K562 (cell line): ENCODE results near the gene OVOL2. TPM values are rescaled to one million over a fixed set of nuclear protein-coding genes. Genes with fewer than 3 reads are reported as not detected.
A peak's percentile ranks its signal among the peaks of the same experiment; 100 is the strongest.

Source experiments
- ATAC-seq: fragments of 200-7000 bp; cut with Tn5 transposase; 3 replicates; pipeline ENCODE4 v1.9.1; 2020; ENCODE audit warnings: moderate library complexity
- BruUV-seq: library from RNA; stranded (reverse); fragments of 400-500 nt; replicated peaks from 2 replicates; lab custom pipeline; 2021; lab: Mats Ljungman, UMichigan
- CTCF ChIA-PET: fragments of 300-600 bp; formaldehyde crosslinking; extraction: SDS; loops from one replicate; lab custom pipeline; 2021; ENCODE audit warnings: low intra/inter-chr PET ratio; lab: Yijun Ruan, JAX
- POLR2A ChIA-PET: fragments of 300-600, 350-650 bp; sonication (Branson Sonifier 250); formaldehyde crosslinking; extraction: SDS; loops from one replicate; lab custom pipeline; 2021; ENCODE audit warnings: antibody characterized with exemption, inconsistent platforms; lab: Yijun Ruan, JAX
- DNase-seq, 4 experiments: peaks; one replicate each; pipeline versions ENCODE4 v3.0.0 to v3.0.0-alpha.2; 2011 to 2018; ENCODE audit warnings: low spot score in 3 of 4, mixed read lengths in 3 of 4; ENCODE audit errors: extremely low read depth in 1 of 4
- FAIRE-seq: peaks from 2 replicates; lab custom pipeline; 2011; peaks lifted over from hg19 to GRCh38; lab: Jason Lieb, UNC
- H2AFZ ChIP-seq: 2 replicates; pipeline ENCODE4 v1.6.0; 2011; ENCODE audit warnings: low read depth, low read length, control low read depth, inconsistent platforms
- H3K27ac ChIP-seq: fragments of 200-600 bp; 3 replicates; pipeline ENCODE4 v1.8.0; 2011; ENCODE audit warnings: low read depth, mild to moderate bottlenecking, control low read depth, inconsistent platforms, low read length, moderate library complexity, mixed read lengths; ENCODE audit errors: extremely low read depth
- H3K27me3 ChIP-seq, 2 experiments: fragments of 300-600 bp in 1 of 2; 2 replicates in 1 of 2; 3 replicates in 1 of 2; pipeline versions ENCODE4 v1.6.0 to v1.8.0; 2011; ENCODE audit warnings: inconsistent platforms in 2 of 2, low read length in 2 of 2, mild to moderate bottlenecking in 1 of 2, mixed read lengths in 1 of 2, moderate library complexity in 1 of 2; ENCODE audit not compliant: control insufficient read depth in 2 of 2, insufficient read depth in 2 of 2
- H3K36me3 ChIP-seq: fragments of 300-600 bp; 3 replicates; pipeline ENCODE4 v1.8.0; 2011; ENCODE audit warnings: mild to moderate bottlenecking, low read length, inconsistent platforms; ENCODE audit not compliant: control insufficient read depth, insufficient read depth
- H3K4me1 ChIP-seq, 2 experiments: fragments of 200-600 bp in 1 of 2; replicated peaks in 1 of 2; 2 replicates in 1 of 2; 3 replicates in 1 of 2; pipeline versions ENCODE4 v1.5.1 to v1.8.0; 2011; ENCODE audit warnings: inconsistent platforms in 2 of 2, low read length in 2 of 2, mild to moderate bottlenecking in 1 of 2, mixed read lengths in 1 of 2, moderate library complexity in 1 of 2; ENCODE audit not compliant: control insufficient read depth in 2 of 2, insufficient read depth in 2 of 2
- H3K4me2 ChIP-seq: 2 replicates; pipeline ENCODE4 v1.6.1; 2011; ENCODE audit warnings: low read length, control low read depth, inconsistent platforms, mixed read lengths; ENCODE audit not compliant: insufficient read depth
- H3K4me3 ChIP-seq: fragments of 200-600 bp; sonication (generic), shearing (Covaris generic); 2 replicates; pipeline ENCODE4 v1.5.1; 2016; ENCODE audit warnings: control low read depth, inconsistent platforms
- H3K79me2 ChIP-seq: fragments of 200-600 bp; 3 replicates; pipeline ENCODE4 v1.8.0; 2011; ENCODE audit warnings: low read length, inconsistent platforms; ENCODE audit not compliant: control insufficient read depth, insufficient read depth
- H3K9ac ChIP-seq, 2 experiments: 2 replicates each; pipeline versions ENCODE4 v1.6.0 to v1.6.1; 2011; ENCODE audit warnings: low read depth in 2 of 2, low read length in 2 of 2, control low read depth in 1 of 2, inconsistent platforms in 1 of 2, mild to moderate bottlenecking in 1 of 2, mixed read lengths in 1 of 2; ENCODE audit not compliant: insufficient read depth in 1 of 2
- H3K9me1 ChIP-seq: one replicate; pipeline ENCODE4 v1.6.0; 2011; ENCODE audit warnings: inconsistent platforms, mild to moderate bottlenecking, low read length, moderate library complexity; ENCODE audit not compliant: control insufficient read depth, insufficient read depth
- H3K9me3 ChIP-seq: replicated peaks from 2 replicates; pipeline ENCODE4 v1.5.1; 2011; ENCODE audit warnings: low read depth, low read length, inconsistent platforms; ENCODE audit not compliant: control insufficient read depth, insufficient read depth
- H4K20me1 ChIP-seq: replicated peaks from 2 replicates; pipeline ENCODE4 v1.6.1; 2011; ENCODE audit warnings: low read length, inconsistent platforms, mixed read lengths; ENCODE audit not compliant: control insufficient read depth, insufficient read depth
- C11orf30 ChIP-seq: fragments of 450-650 bp; IDR thresholded peaks from 2 replicates; pipeline ENCODE4 v1.6.1; 2016; ENCODE audit warnings: low read depth, mild to moderate bottlenecking
- EGR1 ChIP-seq: fragments of 450-650 bp; conservative IDR thresholded peaks from 2 replicates; pipeline ENCODE4 v1.6.1; 2017; ENCODE audit warnings: mild to moderate bottlenecking
- HDAC2 ChIP-seq: fragments of 450-650 bp; IDR thresholded peaks from 2 replicates; pipeline ENCODE4 v1.6.1; 2016; ENCODE audit warnings: mild to moderate bottlenecking
- MAFF ChIP-seq: IDR thresholded peaks from 2 replicates; pipeline ENCODE4 v1.6.1; 2012; ENCODE audit warnings: low read length, improper control_type of control experiment
- NCOA6 ChIP-seq: fragments of 450-650 bp; IDR thresholded peaks from 2 replicates; pipeline ENCODE4 v1.6.1; 2017; ENCODE audit warnings: mild to moderate bottlenecking
- PURB ChIP-seq: sonication (generic); formaldehyde crosslinking; IDR thresholded peaks from 2 replicates; pipeline ENCODE4 v1.9.0; 2021; ENCODE audit warnings: low read depth, mild to moderate bottlenecking, missing genetic modification reagents
- RAD51 ChIP-seq: fragments of 450-650 bp; IDR thresholded peaks from 2 replicates; pipeline ENCODE4 v1.7.1; 2016; ENCODE audit warnings: low read depth, mild to moderate bottlenecking, borderline replicate concordance
- RBM14 ChIP-seq: fragments of 200-400 bp; formaldehyde crosslinking; IDR thresholded peaks from 2 replicates; pipeline ENCODE4 v1.6.1; 2018; ENCODE audit warnings: low read depth, mild to moderate bottlenecking, low read length, moderate library complexity, borderline replicate concordance; ENCODE audit not compliant: insufficient read depth
- SMAD3 ChIP-seq: fragments of 450-650 bp; formaldehyde crosslinking; conservative IDR thresholded peaks from 2 replicates; pipeline ENCODE4 v1.4.0; 2020; ENCODE audit warnings: mild to moderate bottlenecking
- SREBF1 ChIP-seq: fragments of 150-350 bp; IDR thresholded peaks from 2 replicates; pipeline ENCODE4 v1.6.1; 2014; ENCODE audit warnings: antibody characterized with exemption, low read depth, low read length, borderline replicate concordance
- ZFP36 ChIP-seq: fragments of 150-350 bp; IDR thresholded peaks from 2 replicates; pipeline ENCODE4 v1.6.1; 2018; ENCODE audit warnings: low read length, low read depth; ENCODE audit not compliant: partially characterized antibody
- ZFPM2 ChIP-seq: fragments of 250-450 bp; sonication (Bioruptor Pico); IDR thresholded peaks from 2 replicates; pipeline ENCODE4 v1.5.1; 2022; ENCODE audit warnings: mild to moderate bottlenecking
- ZNF707 ChIP-seq: fragments of 250-450 bp; sonication (Bioruptor Pico); conservative IDR thresholded peaks from 2 replicates; pipeline ENCODE4 v1.8.0; 2022; ENCODE audit warnings: inconsistent platforms, mild to moderate bottlenecking, moderate library complexity
- WGBS: fragments of 100-300 bp; shearing (Covaris generic); methylation state at CpG from one replicate; pipeline ENCODE4 v1.1.6; 2016; ENCODE audit warnings: low coverage, mixed read lengths; ENCODE audit not compliant: insufficient coverage; ENCODE audit errors: missing lambda C conversion rate; 5-methylcytosine and 5-hydroxymethylcytosine counted together
- in situ Hi-C: fragments of 300-500 bp; cut with MboI; formaldehyde crosslinking; loops from 4 replicates; pipeline ENCODE4 v1.15.0; 2018; ENCODE audit warnings: inconsistent platforms, mixed read lengths
- intact Hi-C: fragments of 100-400 bp; cut with micrococcal nuclease; formaldehyde crosslinking; loops from 2 replicates; pipeline ENCODE4 v1.14.2; 2022
- polyA plus RNA-seq, 8 experiments: library from polyadenylated mRNA; depleted of rRNA in 4 of 8; stranded (reverse) in 5 of 8; unstranded in 3 of 8; fragments of >200 nt; fragmentation: Nextera tagmentation in 2 of 8; fragmentation: Illumina TruSeq in 1 of 8; extraction: Ambion mirVana in 2 of 8; extraction: Trizol in 1 of 8; gene quantifications; 2 replicates each; pipeline versions ENCODE4 v1.2.1 to v1.2.3, GENCODE V29; 2011 to 2014; ENCODE audit warnings: inconsistent platforms in 1 of 8, missing spikeins in 1 of 8
- total RNA-seq, 7 experiments: library from RNA; depleted of rRNA in 6 of 7; stranded (reverse); fragments of >200 nt in 6 of 7; fragmentation: Illumina TruSeq in 2 of 7; extraction: Trizol in 2 of 7; gene quantifications; 2 replicates each; pipeline versions ENCODE4 v1.2.1 to v1.2.3, GENCODE V29; 2011 to 2021; ENCODE audit warnings: low replicate concordance in 1 of 7
- TF ChIP-seq, protein P1 (sequence below): fragments of 250-450 bp; sonication (Bioruptor Pico); IDR thresholded peaks from 2 replicates; pipeline ENCODE4 v1.5.1; 2021; ENCODE audit warnings: mild to moderate bottlenecking
- TF ChIP-seq, protein P2 (sequence below): fragments of 450-650 bp; IDR thresholded peaks from 2 replicates; pipeline ENCODE4 v1.6.1; 2017; ENCODE audit warnings: mild to moderate bottlenecking, moderate library complexity
- TF ChIP-seq, protein P3 (sequence below): fragments of 450-650 bp; IDR thresholded peaks from 2 replicates; pipeline ENCODE4 v1.6.1; 2016; ENCODE audit warnings: mild to moderate bottlenecking
- TF ChIP-seq, protein P4 (sequence below): fragments of 450-650 bp; IDR thresholded peaks from 2 replicates; pipeline ENCODE4 v1.6.1; 2016; ENCODE audit warnings: antibody characterized with exemption

OVOL2 gene
- total and polyA plus RNA-seq, 9 of the 15 experiments (the other 6 are each of a cell fraction or from before 2014, with no cell fraction given) = not detected

DNA sequence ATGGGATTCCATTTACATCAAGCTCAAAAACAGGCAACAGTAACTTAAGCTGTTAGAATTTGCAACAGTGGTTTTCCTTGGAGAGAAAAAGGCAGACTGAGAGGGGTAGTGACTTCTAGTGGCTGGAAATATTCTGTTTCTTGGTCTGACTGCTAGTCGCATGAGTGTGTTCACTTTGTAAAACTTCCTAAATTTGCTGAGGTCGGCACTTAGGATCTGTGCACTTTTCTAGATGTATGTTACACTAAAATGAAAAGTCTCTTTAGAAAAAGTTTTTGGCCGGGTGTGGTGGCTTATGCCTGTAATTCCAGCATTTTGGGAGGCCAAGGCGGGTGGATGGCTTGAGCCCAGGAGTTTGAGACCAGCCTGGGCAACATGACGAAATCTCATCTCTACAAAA, 18.7 kb downstream of the OVOL2 start:
- H3K4me2 ChIP-seq = no peak overlapping the region
- DNase-seq (no peak), FAIRE-seq (no peak), ATAC-seq (no peak)
- H3K4me1 ChIP-seq = no peaks in the 10 kb centered on the region
- H3K36me3 ChIP-seq = no peaks in the 10 kb centered on the region
- no peaks in the 10 kb centered on the region for H3K79me2 ChIP-seq
- no peaks in the 10 kb centered on the region for H3K9me3 ChIP-seq
- no peak overlapping the region for H2AFZ ChIP-seq
- no peak overlapping the region for H3K9ac ChIP-seq
- no peak overlapping the region for H3K4me3 ChIP-seq
- no peaks in the 10 kb centered on the region for H3K9me1 ChIP-seq
- H3K27me3 ChIP-seq = peaks cover 11 to 50% of the 10 kb centered on the region in 2 experiments
- no TSS peak for BruUV-seq
- ChIA-PET CTCF (no interaction called here), POLR2A (interaction anchor here (0.6 kb wide), 1 partner anchor 19 kb away, joined by 3 read pairs; no protein-coding TSS in a partner anchor)
- H3K27ac ChIP-seq = no peak overlapping the region
- intact Hi-C loops (no loop called here), in situ Hi-C loops (no loop called here)
- WGBS = 0% methylated on average over 5 of the region's 5 CpGs
- H4K20me1 ChIP-seq = no peaks in the 10 kb centered on the region
- no peak for TF ChIP-seq SREBF1
- TF ChIP-seq HDAC2 = no peak
- no peak for TF ChIP-seq EGR1
- TF ChIP-seq PURB (CRISPR knock-in tag) = no peak
- TF ChIP-seq RBM14 = no peak
- TF ChIP-seq SMAD3 (CRISPR knock-in tag) = no peak
- TF ChIP-seq ZNF707 (CRISPR knock-in tag) = no peak
- no peak for TF ChIP-seq NCOA6
- TF ChIP-seq C11orf30 = 0 out of 2 replicates have a peak, but pooled peaks have one; percentile 32
- TF ChIP-seq ZFPM2 = no peak
- TF ChIP-seq, protein P1, sequence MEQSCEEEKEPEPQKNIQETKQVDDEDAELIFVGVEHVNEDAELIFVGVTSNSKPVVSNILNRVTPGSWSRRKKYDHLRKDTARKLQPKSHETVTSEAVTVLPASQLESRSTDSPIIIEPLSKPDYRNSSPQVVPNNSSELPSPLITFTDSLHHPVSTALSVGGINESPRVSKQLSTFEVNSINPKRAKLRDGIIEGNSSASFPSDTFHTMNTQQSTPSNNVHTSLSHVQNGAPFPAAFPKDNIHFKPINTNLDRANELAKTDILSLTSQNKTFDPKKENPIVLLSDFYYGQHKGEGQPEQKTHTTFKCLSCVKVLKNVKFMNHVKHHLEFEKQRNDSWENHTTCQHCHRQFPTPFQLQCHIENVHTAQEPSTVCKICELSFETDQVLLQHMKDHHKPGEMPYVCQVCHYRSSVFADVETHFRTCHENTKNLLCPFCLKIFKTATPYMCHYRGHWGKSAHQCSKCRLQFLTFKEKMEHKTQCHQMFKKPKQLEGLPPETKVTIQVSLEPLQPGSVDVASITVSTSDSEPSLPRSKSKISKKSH = no peak
- TF ChIP-seq, protein P2, sequence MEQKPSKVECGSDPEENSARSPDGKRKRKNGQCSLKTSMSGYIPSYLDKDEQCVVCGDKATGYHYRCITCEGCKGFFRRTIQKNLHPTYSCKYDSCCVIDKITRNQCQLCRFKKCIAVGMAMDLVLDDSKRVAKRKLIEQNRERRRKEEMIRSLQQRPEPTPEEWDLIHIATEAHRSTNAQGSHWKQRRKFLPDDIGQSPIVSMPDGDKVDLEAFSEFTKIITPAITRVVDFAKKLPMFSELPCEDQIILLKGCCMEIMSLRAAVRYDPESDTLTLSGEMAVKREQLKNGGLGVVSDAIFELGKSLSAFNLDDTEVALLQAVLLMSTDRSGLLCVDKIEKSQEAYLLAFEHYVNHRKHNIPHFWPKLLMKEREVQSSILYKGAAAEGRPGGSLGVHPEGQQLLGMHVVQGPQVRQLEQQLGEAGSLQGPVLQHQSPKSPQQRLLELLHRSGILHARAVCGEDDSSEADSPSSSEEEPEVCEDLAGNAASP = no peak
- peak; percentile 48; the same call in 1 of the 2 replicates for TF ChIP-seq MAFF
- TF ChIP-seq, protein P3, sequence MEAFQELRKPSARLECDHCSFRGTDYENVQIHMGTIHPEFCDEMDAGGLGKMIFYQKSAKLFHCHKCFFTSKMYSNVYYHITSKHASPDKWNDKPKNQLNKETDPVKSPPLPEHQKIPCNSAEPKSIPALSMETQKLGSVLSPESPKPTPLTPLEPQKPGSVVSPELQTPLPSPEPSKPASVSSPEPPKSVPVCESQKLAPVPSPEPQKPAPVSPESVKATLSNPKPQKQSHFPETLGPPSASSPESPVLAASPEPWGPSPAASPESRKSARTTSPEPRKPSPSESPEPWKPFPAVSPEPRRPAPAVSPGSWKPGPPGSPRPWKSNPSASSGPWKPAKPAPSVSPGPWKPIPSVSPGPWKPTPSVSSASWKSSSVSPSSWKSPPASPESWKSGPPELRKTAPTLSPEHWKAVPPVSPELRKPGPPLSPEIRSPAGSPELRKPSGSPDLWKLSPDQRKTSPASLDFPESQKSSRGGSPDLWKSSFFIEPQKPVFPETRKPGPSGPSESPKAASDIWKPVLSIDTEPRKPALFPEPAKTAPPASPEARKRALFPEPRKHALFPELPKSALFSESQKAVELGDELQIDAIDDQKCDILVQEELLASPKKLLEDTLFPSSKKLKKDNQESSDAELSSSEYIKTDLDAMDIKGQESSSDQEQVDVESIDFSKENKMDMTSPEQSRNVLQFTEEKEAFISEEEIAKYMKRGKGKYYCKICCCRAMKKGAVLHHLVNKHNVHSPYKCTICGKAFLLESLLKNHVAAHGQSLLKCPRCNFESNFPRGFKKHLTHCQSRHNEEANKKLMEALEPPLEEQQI = no peak
- no peak for TF ChIP-seq RAD51
- TF ChIP-seq ZFP36 = no peak
- TF ChIP-seq, protein P4, sequence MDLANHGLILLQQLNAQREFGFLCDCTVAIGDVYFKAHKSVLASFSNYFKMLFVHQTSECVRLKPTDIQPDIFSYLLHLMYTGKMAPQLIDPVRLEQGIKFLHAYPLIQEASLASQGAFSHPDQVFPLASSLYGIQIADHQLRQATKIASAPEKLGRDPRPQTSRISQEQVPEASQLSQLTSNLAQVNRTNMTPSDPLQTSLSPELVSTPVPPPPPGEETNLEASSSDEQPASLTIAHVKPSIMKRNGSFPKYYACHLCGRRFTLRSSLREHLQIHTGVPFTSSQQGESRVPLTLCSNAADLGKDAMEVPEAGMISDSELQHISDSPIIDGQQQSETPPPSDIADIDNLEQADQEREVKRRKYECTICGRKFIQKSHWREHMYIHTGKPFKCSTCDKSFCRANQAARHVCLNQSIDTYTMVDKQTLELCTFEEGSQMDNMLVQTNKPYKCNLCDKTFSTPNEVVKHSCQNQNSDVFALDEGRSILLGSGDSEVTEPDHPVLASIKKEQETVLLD = no peak
